ENCODE data around the gene SLC28A3.
"Not testable (repeated sequence)": the region's sequence is repeated elsewhere in the genome, so short reads cannot be mapped to it uniquely, and the experiment has no call there.

Gene SLC28A3

GRCh38 chr9:84340535-84340934, at the start of gene SLC28A3:
Gene SLC28A3, minus strand, starts transcription at chr9:84340758. Its CDS starts 125 bp downstream, at chr9:84340633.
- no peak for DNase-seq

- DNase-seq = not testable (repeated sequence)
Observed at GRCh38 chr9:84390254-84390653, 49.7 kb upstream of the SLC28A3 start.

- no peak for DNase-seq
Observed at GRCh38 chr9:84387821-84388220, 47.3 kb upstream of the SLC28A3 start.

GRCh38 chr9:84386753-84387152, 46.2 kb upstream of the SLC28A3 start:
- DNase-seq = no peak

GRCh38 chr9:84385386-84386040, 45.0 kb upstream of the SLC28A3 start:
- no peak for DNase-seq

GRCh38 chr9:84384617-84385016, 44.1 kb upstream of the SLC28A3 start:
- DNase-seq = no peak

GRCh38 chr9:84383178-84383577, 42.6 kb upstream of the SLC28A3 start:
- no peak for DNase-seq

- no peak for DNase-seq
Observed at GRCh38 chr9:84382720-84383119, 42.2 kb upstream of the SLC28A3 start.

GRCh38 chr9:84381508-84381907, 41.0 kb upstream of the SLC28A3 start:
- no peak for DNase-seq

GRCh38 chr9:84379740-84380139, 39.2 kb upstream of the SLC28A3 start:
- no peak for DNase-seq

GRCh38 chr9:84375954-84376353, 35.4 kb upstream of the SLC28A3 start:
- DNase-seq = no peak

GRCh38 chr9:84374516-84374915, 34.0 kb upstream of the SLC28A3 start:
- no peak for DNase-seq

- DNase-seq = no peak
Observed at GRCh38 chr9:84374013-84374412, 33.5 kb upstream of the SLC28A3 start.

GRCh38 chr9:84371737-84372136, 31.2 kb upstream of the SLC28A3 start:
- peak; percentile 46 for DNase-seq

GRCh38 chr9:84368601-84369000, 28.0 kb upstream of the SLC28A3 start:
- DNase-seq = no peak

GRCh38 chr9:84367726-84368125, 27.2 kb upstream of the SLC28A3 start:
- DNase-seq = not testable (repeated sequence)

- no peak for DNase-seq
Observed at GRCh38 chr9:84366683-84367082, 26.1 kb upstream of the SLC28A3 start.

GRCh38 chr9:84364894-84365490, 24.4 kb upstream of the SLC28A3 start:
- not testable (repeated sequence) for DNase-seq

GRCh38 chr9:84361645-84362044, 21.1 kb upstream of the SLC28A3 start:
- no peak for DNase-seq

- DNase-seq = no peak
Observed at GRCh38 chr9:84357275-84357674, 16.7 kb upstream of the SLC28A3 start.

GRCh38 chr9:84354035-84354434, 13.5 kb upstream of the SLC28A3 start:
- no peak for DNase-seq

- DNase-seq = no peak
Observed at GRCh38 chr9:84349671-84350070, 9.1 kb upstream of the SLC28A3 start.

- DNase-seq = no peak
Observed at GRCh38 chr9:84343111-84343521, 2.6 kb upstream of the SLC28A3 start.

GRCh38 chr9:84339962-84340361, 596 bp downstream of the SLC28A3 start:
- no peak for DNase-seq

GRCh38 chr9:84339503-84339902, 1.1 kb downstream of the SLC28A3 start:
- no peak for DNase-seq

All from femur (tissue), 1 donor.